Activated T-helper 17 cell treated with anti-CD3 and anti-CD28 coated beads, Interleukin-2, amount 50 U/mL, for 72 hours (primary cell): ENCODE results near the gene DNAI1. TPM values are rescaled to one million over a fixed set of nuclear protein-coding genes. Genes with fewer than 3 reads are reported as not detected.

Experiments
- ATAC-seq: fragments of 150-1000 bp; cut with Tn5 transposase; replicated peaks from 2 replicates; pipeline ENCODE4 v1.10.0; 2021; ENCODE audit warnings: mild to moderate bottlenecking, moderate library complexity
- H3K27ac Mint-ChIP-seq: one replicate; pipeline ENCODE4 v1.8.0; 2022; ENCODE audit warnings: mixed read lengths
- H3K27me3 Mint-ChIP-seq: one replicate; pipeline ENCODE4 v1.8.0; 2022; ENCODE audit warnings: mixed read lengths
- H3K36me3 Mint-ChIP-seq: one replicate; pipeline ENCODE4 v1.8.0; 2022; ENCODE audit warnings: low read depth, mild to moderate bottlenecking, mixed read lengths
- H3K4me1 Mint-ChIP-seq: one replicate; pipeline ENCODE4 v1.8.0; 2022; ENCODE audit warnings: mixed read lengths
- H3K4me3 Mint-ChIP-seq: one replicate; pipeline ENCODE4 v1.8.0; 2022; ENCODE audit warnings: mild to moderate bottlenecking, mixed read lengths
- H3K9me3 Mint-ChIP-seq: one replicate; pipeline ENCODE4 v1.8.0; 2022; ENCODE audit warnings: mixed read lengths
- total RNA-seq, 2 donors: library from RNA; stranded (reverse); gene quantifications; one replicate each; pipeline ENCODE4 v1.2.3, GENCODE V29; 2022

DNAI1 gene
- total RNA-seq, 2 donors from 2014 or later = not detected

- H3K4me1 Mint-ChIP-seq = no peaks in the 10 kb centered on the region
- no peaks in the 10 kb centered on the region for H3K9me3 Mint-ChIP-seq
- H3K27ac Mint-ChIP-seq = no peak overlapping the region
- no peak overlapping the region for H3K4me3 Mint-ChIP-seq
- no peaks in the 10 kb centered on the region for H3K36me3 Mint-ChIP-seq
- ATAC-seq = no peak
- H3K27me3 Mint-ChIP-seq = peaks cover 19% of the 10 kb centered on the region
These were observed 86.9 kb downstream of the DNAI1 start for GRCh38 chr9:34545497-34545896.

GRCh38 chr9:34546102-34546833, 87.7 kb downstream of the DNAI1 start:
- no peak overlapping the region for H3K4me3 Mint-ChIP-seq

GRCh38 chr9:34546834-34547827, 88.5 kb downstream of the DNAI1 start:
- peaks cover 19% of the 10 kb centered on the region for H3K27me3 Mint-ChIP-seq
- H3K9me3 Mint-ChIP-seq = no peaks in the 10 kb centered on the region
- ATAC-seq = peak; percentile 52
- no peak overlapping the region for H3K4me3 Mint-ChIP-seq
- no peaks in the 10 kb centered on the region for H3K4me1 Mint-ChIP-seq
- H3K27ac Mint-ChIP-seq = no peak overlapping the region
- no peaks in the 10 kb centered on the region for H3K36me3 Mint-ChIP-seq

More at GRCh38 chr9:34546102-34546833, 87.7 kb downstream of the DNAI1 start:
- H3K27ac Mint-ChIP-seq = no peak overlapping the region
- H3K36me3 Mint-ChIP-seq = no peaks in the 10 kb centered on the region
- peaks cover 19% of the 10 kb centered on the region for H3K27me3 Mint-ChIP-seq
- no peaks in the 10 kb centered on the region for H3K4me1 Mint-ChIP-seq
- H3K9me3 Mint-ChIP-seq = no peaks in the 10 kb centered on the region
- ATAC-seq = no peak

- peak; percentile 60 for ATAC-seq
- H3K4me3 Mint-ChIP-seq = no peak overlapping the region
- H3K9me3 Mint-ChIP-seq = no peaks in the 10 kb centered on the region
These were observed 89.5 kb downstream of the DNAI1 start for GRCh38 chr9:34547960-34548611.

GRCh38 chr9:34549407-34549732, 90.8 kb downstream of the DNAI1 start:
- no peak for ATAC-seq
- Mint-ChIP-seq H3K4me3 (no peak overlapping the region), H3K27me3 (peaks cover 19% of the 10 kb centered on the region), H3K9me3 (no peaks in the 10 kb centered on the region), H3K4me1 (no peaks in the 10 kb centered on the region), H3K27ac (no peak overlapping the region), H3K36me3 (no peaks in the 10 kb centered on the region)

More at GRCh38 chr9:34547960-34548611, 89.5 kb downstream of the DNAI1 start:
- no peak overlapping the region for H3K27ac Mint-ChIP-seq
- peaks cover 19% of the 10 kb centered on the region for H3K27me3 Mint-ChIP-seq
- no peaks in the 10 kb centered on the region for H3K4me1 Mint-ChIP-seq
- no peaks in the 10 kb centered on the region for H3K36me3 Mint-ChIP-seq

- Mint-ChIP-seq H3K27ac (no peak overlapping the region), H3K4me3 (no peak overlapping the region), H3K27me3 (peaks cover 22% of the 10 kb centered on the region), H3K9me3 (no peaks in the 10 kb centered on the region), H3K36me3 (no peaks in the 10 kb centered on the region), H3K4me1 (no peaks in the 10 kb centered on the region)
- ATAC-seq = no peak
These were observed 91.5 kb downstream of the DNAI1 start for GRCh38 chr9:34550016-34550680.

- no peak for ATAC-seq
- H3K36me3 Mint-ChIP-seq = no peaks in the 10 kb centered on the region
- H3K27ac Mint-ChIP-seq = no peak overlapping the region
- H3K9me3 Mint-ChIP-seq = no peaks in the 10 kb centered on the region
- peaks cover 16% of the 10 kb centered on the region for H3K27me3 Mint-ChIP-seq
- H3K4me3 Mint-ChIP-seq = no peak overlapping the region
- no peaks in the 10 kb centered on the region for H3K4me1 Mint-ChIP-seq
These were observed 92.2 kb downstream of the DNAI1 start for GRCh38 chr9:34550681-34551270.

GRCh38 chr9:34551751-34552605, 93.4 kb downstream of the DNAI1 start:
- peaks cover 16% of the 10 kb centered on the region for H3K27me3 Mint-ChIP-seq
- H3K27ac Mint-ChIP-seq = no peak overlapping the region
- H3K4me1 Mint-ChIP-seq = no peaks in the 10 kb centered on the region
- no peak for ATAC-seq
- no peaks in the 10 kb centered on the region for H3K36me3 Mint-ChIP-seq
- H3K4me3 Mint-ChIP-seq = no peak overlapping the region
- H3K9me3 Mint-ChIP-seq = no peaks in the 10 kb centered on the region

- Mint-ChIP-seq H3K4me1 (no peaks in the 10 kb centered on the region), H3K27me3 (peaks cover 18% of the 10 kb centered on the region), H3K36me3 (no peaks in the 10 kb centered on the region), H3K4me3 (no peak overlapping the region), H3K27ac (no peak overlapping the region), H3K9me3 (no peaks in the 10 kb centered on the region)
- no peak for ATAC-seq
These were observed 94.0 kb downstream of the DNAI1 start for GRCh38 chr9:34552606-34552981.

GRCh38 chr9:34552986-34553385, 94.4 kb downstream of the DNAI1 start:
- no peaks in the 10 kb centered on the region for H3K36me3 Mint-ChIP-seq
- ATAC-seq = no peak
- H3K4me3 Mint-ChIP-seq = no peak overlapping the region
- H3K9me3 Mint-ChIP-seq = no peaks in the 10 kb centered on the region
- H3K4me1 Mint-ChIP-seq = no peaks in the 10 kb centered on the region
- H3K27ac Mint-ChIP-seq = no peak overlapping the region
- H3K27me3 Mint-ChIP-seq = peaks cover 20% of the 10 kb centered on the region

- H3K4me1 Mint-ChIP-seq = no peaks in the 10 kb centered on the region
- H3K4me3 Mint-ChIP-seq = no peak overlapping the region
- no peaks in the 10 kb centered on the region for H3K9me3 Mint-ChIP-seq
- no peak for ATAC-seq
- peaks cover 18% of the 10 kb centered on the region for H3K27me3 Mint-ChIP-seq
- H3K36me3 Mint-ChIP-seq = no peaks in the 10 kb centered on the region
- H3K27ac Mint-ChIP-seq = no peak overlapping the region
These were observed 95.0 kb downstream of the DNAI1 start for GRCh38 chr9:34553511-34554021.

GRCh38 chr9:34554211-34555001, 95.8 kb downstream of the DNAI1 start:
- no peaks in the 10 kb centered on the region for H3K36me3 Mint-ChIP-seq
- H3K9me3 Mint-ChIP-seq = no peaks in the 10 kb centered on the region
- H3K27me3 Mint-ChIP-seq = peaks cover 22% of the 10 kb centered on the region
- H3K27ac Mint-ChIP-seq = no peak overlapping the region
- no peak overlapping the region for H3K4me3 Mint-ChIP-seq
- ATAC-seq = no peak
- H3K4me1 Mint-ChIP-seq = no peaks in the 10 kb centered on the region
